HG03196 (cell line): ENCODE measurements around the gene UNK.
"Not testable (repeated sequence)": the region's sequence is repeated elsewhere in the genome, so short reads cannot be mapped to it uniquely, and the experiment has no call there.

Source experiments
- ATAC-seq: cut with Tn5 transposase; IDR thresholded peaks from one replicate; pipeline ENCODE4 v1.9.1; 2021; ENCODE audit not compliant: unreplicated experiment

Gene UNK

GRCh38 chr17:75846692-75847613, 62.3 kb downstream of the UNK start:
- no peak for ATAC-seq

GRCh38 chr17:75847614-75848522, 63.3 kb downstream of the UNK start:
- ATAC-seq: no peak

- ATAC-seq: no peak
Measured at GRCh38 chr17:75848523-75849278, 64.1 kb downstream of the UNK start.

GRCh38 chr17:75849279-75849646, 64.7 kb downstream of the UNK start:
- ATAC-seq: no peak

GRCh38 chr17:75849724-75850123, 65.1 kb downstream of the UNK start:
- ATAC-seq: no peak

GRCh38 chr17:75850928-75851692, 66.5 kb downstream of the UNK start:
- no peak for ATAC-seq

GRCh38 chr17:75851693-75851991, 67.0 kb downstream of the UNK start:
- not testable (repeated sequence) for ATAC-seq

GRCh38 chr17:75853433-75853832, 68.8 kb downstream of the UNK start:
- no peak for ATAC-seq

GRCh38 chr17:75854101-75854748, 69.6 kb downstream of the UNK start:
- ATAC-seq: no peak

- ATAC-seq: no peak
Measured at GRCh38 chr17:75854881-75855309, 70.3 kb downstream of the UNK start.

- peak; percentile 85 for ATAC-seq
Measured at GRCh38 chr17:75855310-75856061, 70.9 kb downstream of the UNK start, which contains the start of gene WBP2. TSS of gene WBP2 (minus strand) at chr17:75855335. CDS start at chr17:75855297, 38 bp downstream.

- ATAC-seq: peak; percentile 0
Measured at GRCh38 chr17:75856062-75856756, 71.6 kb downstream of the UNK start.

- not testable (repeated sequence) for ATAC-seq
Measured at GRCh38 chr17:75859358-75859757, 74.8 kb downstream of the UNK start.

GRCh38 chr17:75861927-75862317, 77.3 kb downstream of the UNK start:
- ATAC-seq: no peak

GRCh38 chr17:75864448-75864871, 79.9 kb downstream of the UNK start:
- ATAC-seq: peak; percentile 84

- ATAC-seq: not testable (repeated sequence)
Measured at GRCh38 chr17:75864887-75865286, 80.3 kb downstream of the UNK start.

- not testable (repeated sequence) for ATAC-seq
Measured at GRCh38 chr17:75865404-75866188, 81.0 kb downstream of the UNK start.
